AG09309 (cell line): ENCODE data around the gene NPHS2.
A peak's percentile ranks its signal among the peaks of the same experiment; 100 is the strongest.

ENCODE experiments used
- DNase-seq: peaks from one replicate; pipeline ENCODE4 v3.0.0-alpha.2; 2010; ENCODE audit warnings: low read depth
- H3K4me3 ChIP-seq: 2 replicates; pipeline ENCODE4 v1.5.1; 2011; ENCODE audit warnings: mild to moderate bottlenecking, low read depth, low read length, moderate library complexity; ENCODE audit not compliant: control insufficient read depth
- CTCF ChIP-seq: IDR thresholded peaks from 2 replicates; pipeline ENCODE4 v1.5.1; 2011; ENCODE audit warnings: mild to moderate bottlenecking, low read depth, low read length, inconsistent platforms; ENCODE audit not compliant: insufficient read depth, control insufficient read depth; ENCODE audit errors: missing control alignments

The NPHS2 gene

GRCh38 chr1:179583771-179584320, 8.1 kb upstream of the NPHS2 start:
- no peak for TF ChIP-seq CTCF
- DNase-seq: no peak

GRCh38 chr1:179576509-179576908, 761 bp upstream of the NPHS2 start:
- no peak for DNase-seq
- no peak overlapping the region for H3K4me3 ChIP-seq
- no peak for TF ChIP-seq CTCF

More at GRCh38 chr1:179583771-179584320, 8.1 kb upstream of the NPHS2 start:
- H3K4me3 ChIP-seq: no peak overlapping the region

DNA sequence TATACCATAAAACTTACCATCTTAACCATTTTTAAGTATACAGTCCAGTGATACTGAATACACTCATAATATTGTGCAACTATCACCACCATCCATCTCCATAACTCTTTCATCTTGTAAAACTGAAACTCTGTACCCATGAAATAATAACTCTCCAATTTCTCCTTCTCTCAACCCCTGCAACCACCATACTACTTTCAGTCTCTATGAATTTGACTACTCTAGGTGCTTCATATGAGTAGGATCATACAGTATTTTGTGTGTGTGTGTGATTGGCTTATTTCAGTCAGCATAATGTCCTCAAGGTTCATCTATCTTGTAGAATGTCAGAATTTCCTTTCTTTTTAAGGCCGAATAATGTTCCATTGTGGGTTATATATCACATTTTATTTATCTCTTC, 17.7 kb downstream of the NPHS2 start:
- no peak for DNase-seq
- TF ChIP-seq CTCF: no peak
- no peak overlapping the region for H3K4me3 ChIP-seq

GRCh38 chr1:179554427-179554826, 21.3 kb downstream of the NPHS2 start:
- no peak for TF ChIP-seq CTCF
- no peak for DNase-seq
- H3K4me3 ChIP-seq: no peak overlapping the region

DNA sequence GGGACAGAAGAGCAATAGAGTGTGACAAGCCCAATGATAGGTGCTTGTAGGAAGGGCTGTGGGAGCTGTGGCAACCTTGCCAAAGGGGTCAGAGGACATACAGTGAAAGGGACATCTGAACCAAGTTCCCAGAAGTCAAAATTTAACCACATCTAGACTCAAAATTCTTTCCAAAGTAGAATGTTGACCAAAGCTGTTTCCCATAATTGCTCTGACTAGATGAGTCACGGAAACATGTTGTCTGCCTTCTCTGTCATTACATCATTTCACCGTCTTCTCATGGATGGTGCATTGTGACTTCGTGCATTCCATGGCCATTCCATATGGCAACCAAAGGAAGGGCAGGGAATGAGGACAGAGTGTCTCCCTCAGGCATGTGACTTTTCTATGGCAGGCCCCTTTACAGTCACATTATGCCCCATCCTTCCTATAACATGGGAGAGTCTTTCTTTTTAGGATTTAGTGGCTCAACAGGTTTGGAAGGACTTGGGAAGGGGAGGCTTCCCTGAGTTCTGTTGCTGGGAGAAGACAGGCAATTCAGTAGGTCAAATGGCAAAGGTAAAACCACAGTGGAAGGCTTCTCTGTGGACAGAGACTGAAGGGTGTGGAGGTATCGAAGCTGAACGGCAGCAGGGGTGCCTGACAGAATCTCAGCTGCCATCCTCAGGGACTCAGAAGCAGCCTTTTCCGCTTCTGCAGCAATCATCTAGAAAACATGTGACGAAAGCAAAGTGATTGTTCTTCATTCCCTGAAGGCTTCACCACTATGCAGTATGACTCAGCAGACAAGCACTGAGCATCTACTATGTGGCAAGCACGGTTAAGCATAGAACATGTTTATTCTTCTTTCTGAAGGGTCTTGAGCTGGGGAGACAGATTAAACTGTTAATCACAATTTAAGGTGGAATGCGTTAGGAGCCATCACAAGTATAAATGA, 24.7 kb downstream of the NPHS2 start:
- TF ChIP-seq CTCF: no peak
- DNase-seq: peak; percentile 24
- no peak overlapping the region for H3K4me3 ChIP-seq

GRCh38 chr1:179549368-179549700, 26.4 kb downstream of the NPHS2 start:
- H3K4me3 ChIP-seq: no peak overlapping the region
- TF ChIP-seq CTCF: no peak
- no peak for DNase-seq
